ENCODE data around the gene ANKRD40.
A peak's percentile ranks its signal among the peaks of the same experiment; 100 is the strongest.
"Not testable (repeated sequence)": the region's sequence is repeated elsewhere in the genome, so short reads cannot be mapped to it uniquely, and the experiment has no call there.

The ANKRD40 gene

GRCh38 chr17:50731575-50732460, 24.1 kb upstream of the ANKRD40 start:
- TF ChIP-seq CTCF (conservative IDR thresholded peaks at IDR 0.05), result no peak
- 0 out of 2 replicates have a peak overlapping the region, but pooled peaks have one; percentile 4 for H3K27ac ChIP-seq

- TF ChIP-seq CTCF (conservative IDR thresholded peaks at IDR 0.05), result no peak
- H3K27ac ChIP-seq, result no peak overlapping the region
These were observed 21.4 kb upstream of the ANKRD40 start for GRCh38 chr17:50728881-50729765.

GRCh38 chr17:50728112-50728429, 20.4 kb upstream of the ANKRD40 start:
- no peak for TF ChIP-seq CTCF (conservative IDR thresholded peaks at IDR 0.05)
- no peak overlapping the region for H3K27ac ChIP-seq

GRCh38 chr17:50725769-50726655, 18.3 kb upstream of the ANKRD40 start:
- no peak for TF ChIP-seq CTCF (conservative IDR thresholded peaks at IDR 0.05)

GRCh38 chr17:50724622-50725021, 16.9 kb upstream of the ANKRD40 start:
- H3K27ac ChIP-seq, result not testable (repeated sequence)

More at GRCh38 chr17:50725769-50726655, 18.3 kb upstream of the ANKRD40 start:
- H3K27ac ChIP-seq, result no peak overlapping the region

GRCh38 chr17:50722746-50723145, 15.0 kb upstream of the ANKRD40 start:
- peak overlapping the region; percentile 99 for H3K27ac ChIP-seq
- no peak for TF ChIP-seq CTCF (conservative IDR thresholded peaks at IDR 0.05)

GRCh38 chr17:50721194-50722010, 13.7 kb upstream of the ANKRD40 start:
- TF ChIP-seq CTCF (conservative IDR thresholded peaks at IDR 0.05), result no peak
- H3K27ac ChIP-seq, result peak overlapping the region; percentile 99

All from VCaP (cell line).